HG03039 (cell line): ENCODE measurements around the gene RGS17.
"Not testable (repeated sequence)": the region's sequence is repeated elsewhere in the genome, so short reads cannot be mapped to it uniquely, and the experiment has no call there.

Experiments used
- ATAC-seq: cut with Tn5 transposase; IDR thresholded peaks from one replicate; pipeline ENCODE4 v1.9.1; 2021; ENCODE audit warnings: mild to moderate bottlenecking, moderate library complexity; ENCODE audit not compliant: unreplicated experiment

RGS17 gene

DNA sequence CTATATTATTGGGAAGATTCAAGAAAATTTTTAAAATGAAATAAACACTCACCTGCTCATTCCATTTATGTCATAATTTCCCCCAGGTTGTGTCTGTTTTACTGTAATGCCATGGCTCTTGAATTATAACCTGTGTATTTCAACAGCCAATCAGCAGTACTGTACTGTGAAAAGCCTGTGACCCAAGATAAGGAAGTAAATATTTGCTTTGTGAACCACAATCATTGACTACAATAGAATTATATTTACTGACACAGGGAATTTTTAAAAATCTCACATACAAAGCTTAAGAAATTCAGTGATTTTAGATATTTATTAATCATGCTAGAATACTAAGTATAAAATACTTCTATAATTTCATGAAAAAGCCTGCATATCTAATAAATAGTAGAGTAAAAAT lies 6.0 kb downstream of the RGS17 start:
- no peak for ATAC-seq

- no peak for ATAC-seq
These were observed 7.3 kb downstream of the RGS17 start for GRCh38 chr6:153123801-153124200.

DNA sequence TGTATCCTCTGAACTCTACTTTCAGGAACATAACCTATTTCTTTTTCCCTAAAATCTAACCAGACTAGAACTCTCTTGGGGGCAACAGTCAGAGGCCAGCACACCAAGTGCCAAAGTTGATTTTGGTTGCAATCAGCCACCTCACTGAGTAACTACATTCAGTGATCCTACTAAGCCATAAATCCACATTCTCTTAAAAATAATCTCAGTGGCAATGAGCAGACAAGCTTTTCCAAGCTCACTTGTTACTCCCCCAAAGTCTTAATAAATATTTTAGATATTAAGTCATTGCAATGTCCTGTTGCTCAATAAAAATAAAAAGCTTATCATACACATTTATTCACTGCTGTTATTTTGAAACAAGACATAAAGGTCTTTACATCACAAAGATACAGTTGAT lies 9.8 kb downstream of the RGS17 start:
- no peak for ATAC-seq

DNA sequence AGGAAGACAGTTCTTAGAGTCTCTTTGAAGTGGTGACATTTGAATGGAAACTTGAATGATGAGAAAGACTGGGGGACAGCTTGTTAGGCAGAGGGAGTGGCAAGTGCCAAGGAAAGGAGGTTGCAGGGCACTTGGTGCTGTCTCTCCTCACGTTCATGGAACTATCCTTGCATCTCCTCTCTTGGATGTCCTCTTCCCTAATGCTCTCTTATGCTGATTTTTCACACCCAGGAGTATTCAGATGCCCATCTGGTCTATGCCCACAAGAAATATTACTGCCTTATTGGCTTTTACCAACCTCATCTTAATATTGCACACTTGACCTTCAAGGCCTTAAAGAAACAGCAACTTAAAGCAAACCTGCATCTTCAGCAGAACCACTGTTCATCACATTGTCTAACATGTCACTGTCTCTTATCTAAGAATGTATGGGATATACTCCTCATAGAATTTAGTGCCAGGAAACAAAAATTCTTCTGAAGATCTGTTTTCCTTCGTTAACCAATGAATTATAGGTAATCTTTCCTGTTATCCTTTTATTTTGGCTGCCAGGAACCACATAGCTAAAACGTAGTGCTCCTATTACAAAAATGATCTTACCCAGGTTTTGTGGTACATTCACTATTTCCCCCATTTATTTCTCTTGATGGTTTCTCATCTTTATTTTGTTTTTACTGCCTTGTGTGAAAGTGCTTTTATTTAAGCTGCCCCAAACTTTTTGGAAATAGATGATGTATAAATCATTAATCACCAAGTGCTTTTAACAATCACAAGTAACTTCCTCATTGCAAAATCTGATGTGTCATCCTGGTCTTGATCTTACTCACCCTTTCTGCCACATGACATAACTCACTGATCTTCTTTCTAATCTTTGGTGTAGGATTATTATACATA lies 12.8 kb downstream of the RGS17 start:
- peak; percentile 95 for ATAC-seq

GRCh38 chr6:153111082-153111481 lies 20.0 kb downstream of the RGS17 start:
- ATAC-seq: not testable (repeated sequence)

GRCh38 chr6:153110612-153111011 lies 20.5 kb downstream of the RGS17 start:
- not testable (repeated sequence) for ATAC-seq

- no peak for ATAC-seq
These were observed 22.8 kb downstream of the RGS17 start for GRCh38 chr6:153108315-153108714.

- ATAC-seq: no peak
These were observed 25.1 kb downstream of the RGS17 start for GRCh38 chr6:153106021-153106420.

DNA sequence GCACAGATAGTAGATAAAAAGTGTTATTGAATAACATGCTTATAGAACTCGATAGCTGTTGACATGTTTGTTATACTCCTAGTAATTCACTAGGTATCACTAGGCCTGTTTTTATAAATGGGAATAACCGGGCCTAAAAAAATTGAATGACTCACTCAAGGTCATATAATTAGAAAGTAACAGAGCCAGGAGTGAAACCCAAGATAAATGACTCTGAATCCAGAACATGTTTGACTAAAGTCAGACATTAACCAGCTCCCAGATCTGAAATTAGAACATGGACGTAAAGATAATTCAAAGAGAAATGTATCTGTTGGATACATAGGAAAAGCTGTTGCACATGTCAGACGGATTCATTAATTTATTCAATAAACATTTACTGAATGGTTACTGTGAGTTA lies 26.9 kb downstream of the RGS17 start:
- no peak for ATAC-seq

GRCh38 chr6:153103319-153103655 lies 27.8 kb downstream of the RGS17 start:
- no peak for ATAC-seq

- ATAC-seq: no peak
These were observed 28.3 kb downstream of the RGS17 start for GRCh38 chr6:153102605-153103318.

DNA sequence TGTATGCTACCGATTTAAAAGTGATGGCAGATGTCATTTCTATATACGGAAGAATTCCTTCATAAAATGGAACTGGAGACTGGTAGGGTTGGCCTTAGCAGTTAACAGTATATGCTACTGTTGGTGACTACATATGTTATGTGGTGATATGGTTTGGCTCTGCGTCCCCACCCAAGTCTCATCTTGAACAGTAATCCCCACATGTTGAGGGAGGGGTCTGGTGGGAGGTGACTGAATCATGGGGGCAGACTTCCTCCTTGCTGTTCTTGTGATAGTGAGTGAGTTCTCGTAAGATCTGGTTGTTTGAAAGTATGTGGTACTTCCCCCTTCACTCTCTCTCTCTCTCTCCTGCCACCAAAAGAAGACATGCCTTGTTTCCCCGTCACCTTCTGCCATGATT lies 29.6 kb downstream of the RGS17 start:
- no peak for ATAC-seq

DNA sequence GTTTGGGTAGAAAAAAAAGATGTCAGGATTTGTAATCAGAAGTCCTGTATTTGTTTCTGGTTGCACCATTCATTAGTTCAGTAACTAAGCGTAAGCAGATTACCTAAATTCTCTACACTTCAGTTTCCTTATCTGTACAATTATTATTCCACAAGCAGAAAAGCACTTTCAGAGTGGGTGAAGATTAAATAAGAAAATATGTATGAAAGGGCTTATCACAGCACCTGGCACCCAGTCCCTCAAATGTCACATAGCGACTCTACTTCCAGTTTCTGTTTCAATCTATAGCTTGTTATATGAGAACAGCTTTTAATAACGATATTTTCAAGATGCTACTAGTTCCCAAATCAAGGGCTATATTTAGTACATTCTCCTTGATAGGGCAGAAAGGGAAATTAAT lies 31.4 kb downstream of the RGS17 start:
- ATAC-seq: peak; percentile 43

DNA sequence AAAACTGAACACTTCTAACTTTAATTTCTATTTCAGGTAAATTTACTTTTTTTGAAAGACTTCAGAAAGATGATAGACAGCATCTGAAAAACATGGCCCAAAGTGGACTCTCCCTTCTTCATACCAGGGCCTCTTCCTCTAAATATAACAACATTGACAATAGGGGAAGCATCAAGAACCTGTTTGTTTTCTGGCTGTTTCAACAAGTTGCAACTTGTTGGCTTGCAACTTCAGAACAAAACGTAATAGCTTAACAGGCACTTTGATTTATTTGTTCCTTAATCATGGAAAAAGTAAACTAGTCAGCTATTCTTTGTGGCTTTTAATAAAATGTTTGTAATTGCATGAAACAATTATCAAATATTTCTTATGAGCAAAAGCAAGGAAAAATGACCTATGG lies 34.3 kb downstream of the RGS17 start:
- ATAC-seq: no peak

DNA sequence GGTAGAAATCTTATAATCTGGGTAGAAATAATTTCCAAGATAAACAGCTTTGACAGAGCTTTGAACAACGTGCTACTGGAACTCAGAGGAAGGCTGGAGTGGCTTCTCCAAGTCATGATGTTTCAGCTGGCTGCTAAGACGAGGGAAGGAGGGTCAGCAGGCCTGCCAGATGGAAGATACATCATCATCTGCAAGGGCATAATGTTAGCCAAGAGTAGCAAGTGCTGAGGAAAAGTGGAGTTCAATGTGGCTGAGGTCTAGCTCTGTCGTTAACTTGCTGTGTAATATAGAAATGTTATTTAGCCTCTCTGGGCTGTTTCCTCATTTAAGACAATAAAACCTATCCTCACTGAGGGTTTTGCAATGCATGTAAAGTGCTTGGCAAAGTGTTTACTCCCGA lies 35.1 kb downstream of the RGS17 start:
- ATAC-seq: no peak

GRCh38 chr6:153092082-153093013 lies 38.7 kb downstream of the RGS17 start:
- ATAC-seq: peak; percentile 83

DNA sequence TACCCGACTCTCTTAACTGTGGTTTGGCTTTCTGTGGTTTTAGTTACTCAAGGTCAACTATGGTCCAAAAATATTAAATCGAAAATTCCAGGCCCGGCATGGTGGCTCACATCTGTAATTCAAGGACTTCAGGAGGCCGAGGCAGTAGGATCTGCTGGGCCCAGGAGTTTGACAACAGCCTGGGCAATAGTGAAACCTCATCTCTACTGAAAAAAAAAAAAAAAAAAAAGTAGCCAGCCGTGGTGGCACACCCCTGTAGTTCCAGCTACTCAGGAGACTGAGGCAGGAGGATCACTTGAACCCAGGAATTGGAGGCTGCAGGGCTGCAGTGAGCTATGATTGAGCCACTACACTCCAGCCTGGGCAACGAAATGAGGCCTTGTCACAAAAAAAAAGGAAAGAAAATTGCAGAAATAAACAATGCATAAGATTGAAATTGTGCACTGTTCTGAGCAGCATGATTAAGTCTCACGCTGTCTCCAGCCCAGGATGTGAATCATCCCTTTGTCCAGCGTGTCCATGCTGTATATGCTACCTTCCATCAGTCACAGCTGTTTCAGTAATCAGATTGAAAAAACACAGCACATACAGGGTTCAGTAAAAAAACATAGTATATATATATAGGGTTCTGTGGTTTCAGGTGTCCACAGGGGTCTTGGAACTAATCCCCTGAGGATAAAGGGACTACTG lies 40.7 kb downstream of the RGS17 start:
- ATAC-seq: no peak

GRCh38 chr6:153088796-153089195 lies 42.3 kb downstream of the RGS17 start:
- no peak for ATAC-seq

- ATAC-seq: no peak
These were observed 43.6 kb downstream of the RGS17 start for GRCh38 chr6:153087436-153087835.

DNA sequence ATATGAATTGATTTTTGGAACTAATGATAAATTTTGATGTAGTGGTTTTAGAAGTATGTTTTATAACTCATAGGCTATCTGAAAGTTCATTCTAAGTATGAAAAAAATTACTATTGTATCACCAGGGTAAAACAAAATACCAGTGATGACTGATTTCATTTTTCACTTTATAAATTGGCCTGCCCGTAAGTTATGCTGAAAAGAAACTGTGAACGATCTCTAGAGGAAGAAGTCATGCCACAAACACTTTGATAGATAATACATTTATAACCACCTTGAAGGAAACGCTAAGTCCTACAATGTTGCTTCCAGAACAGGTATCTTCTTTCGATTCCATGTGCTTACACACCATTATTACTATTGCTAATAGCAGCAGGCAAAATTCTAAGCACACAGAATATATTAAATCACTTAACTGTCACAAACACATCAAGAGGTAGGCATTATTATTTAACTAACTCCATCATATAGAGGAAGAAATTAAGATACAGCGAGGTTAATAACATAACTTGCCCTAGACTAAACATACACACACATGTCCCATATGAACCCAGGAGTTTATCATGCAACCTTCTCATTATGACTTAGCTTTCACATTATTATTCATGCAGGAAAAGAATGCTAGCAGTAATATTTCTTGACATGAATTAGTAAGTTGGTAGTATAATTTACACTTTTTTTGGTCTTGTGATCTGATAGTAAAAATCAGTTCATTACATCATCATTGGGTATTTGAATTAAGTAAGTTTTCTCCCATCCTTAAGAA lies 44.7 kb downstream of the RGS17 start:
- no peak for ATAC-seq
